GM19395 (cell line): ENCODE measurements around the gene PRR7.
A peak's percentile ranks its signal among the peaks of the same experiment; 100 is the strongest.

Source experiments
- ATAC-seq: cut with Tn5 transposase; IDR thresholded peaks from one replicate; pipeline ENCODE4 v1.9.1; 2021; ENCODE audit warnings: mild to moderate bottlenecking, moderate library complexity; ENCODE audit not compliant: unreplicated experiment

The PRR7 gene

GRCh38 chr5:177496070-177496726 lies 49.6 kb downstream of the PRR7 start:
- no peak for ATAC-seq

- no peak for ATAC-seq
Observed at GRCh38 chr5:177496727-177497291, 50.2 kb downstream of the PRR7 start.

GRCh38 chr5:177497292-177498012 lies 50.8 kb downstream of the PRR7 start, which contains the start of gene PDLIM7:
Gene PDLIM7, minus strand, starts transcription at chr5:177497604. Its CDS starts 1,092 bp downstream, at chr5:177496512.
- peak; percentile 78 for ATAC-seq

GRCh38 chr5:177498013-177498787 lies 51.6 kb downstream of the PRR7 start:
- ATAC-seq: peak; percentile 4

- no peak for ATAC-seq
Observed at GRCh38 chr5:177499842-177500241, 53.2 kb downstream of the PRR7 start.

GRCh38 chr5:177500685-177501522 lies 54.3 kb downstream of the PRR7 start:
- ATAC-seq: no peak

- no peak for ATAC-seq
Observed at GRCh38 chr5:177501874-177502678, 55.5 kb downstream of the PRR7 start.

GRCh38 chr5:177502886-177503285 lies 56.3 kb downstream of the PRR7 start:
- ATAC-seq: no peak

- no peak for ATAC-seq
Observed at GRCh38 chr5:177503351-177504085, 56.9 kb downstream of the PRR7 start.

- no peak for ATAC-seq
Observed at GRCh38 chr5:177504086-177505056, 57.8 kb downstream of the PRR7 start.

GRCh38 chr5:177505075-177505474 lies 58.5 kb downstream of the PRR7 start:
- ATAC-seq: no peak
